ENCODE results near the gene MEN1.

MEN1 gene

DNA sequence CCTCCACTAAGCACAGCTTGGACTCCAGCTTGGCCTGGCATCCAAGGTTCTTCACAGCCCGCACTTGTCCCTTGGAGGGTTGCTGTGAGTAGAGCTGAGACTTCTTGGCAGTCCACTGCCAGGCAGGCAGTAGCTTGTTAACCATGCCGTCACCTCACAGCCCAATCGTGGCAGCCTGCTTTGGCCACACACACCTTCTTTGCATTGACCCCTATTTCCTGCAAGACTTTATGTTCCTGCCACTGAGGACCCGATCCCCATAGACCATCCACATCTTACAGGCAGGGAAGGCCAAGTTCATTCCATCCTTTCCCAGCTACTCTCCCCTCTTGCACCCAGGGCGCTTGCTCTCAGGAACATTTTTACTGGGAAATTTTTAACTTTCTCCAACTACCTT is 48.1 kb downstream of the MEN1 start:
- DNase-seq, result no peak
- ATAC-seq, result no peak

DNA sequence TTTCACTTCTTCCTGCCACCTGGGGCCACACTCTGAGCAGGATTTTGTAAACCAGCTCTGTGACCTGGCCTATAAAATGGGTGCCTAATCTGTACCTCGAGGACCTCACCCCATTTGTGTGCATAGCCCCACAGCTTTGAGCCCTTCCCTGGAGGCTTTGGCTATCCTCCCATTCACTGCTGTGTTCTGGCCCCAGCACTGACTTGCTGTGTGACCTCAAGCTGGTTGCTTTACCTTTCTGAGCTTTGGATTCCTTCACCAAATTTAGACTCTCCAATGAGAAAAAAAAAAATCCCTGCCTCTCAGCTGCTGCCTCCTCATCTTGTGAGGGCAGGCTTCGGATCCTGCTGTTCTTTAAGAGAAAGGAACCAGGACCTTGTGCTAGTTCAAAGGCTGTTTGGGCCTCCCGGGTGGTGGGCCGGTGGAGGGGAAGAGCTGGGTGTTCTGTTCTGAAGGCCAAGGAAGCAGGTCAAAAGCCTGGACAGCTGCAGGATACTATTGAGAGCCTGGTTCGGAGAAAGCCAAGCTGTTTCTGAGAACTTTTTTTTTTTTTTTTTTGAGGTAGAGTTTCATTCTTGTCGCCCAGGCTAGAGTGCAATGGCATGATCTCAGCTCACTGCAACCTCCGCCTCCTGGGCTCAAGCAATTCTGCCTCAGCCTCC is 49.5 kb downstream of the MEN1 start:
- no peak for DNase-seq
- ATAC-seq, result no peak

DNA sequence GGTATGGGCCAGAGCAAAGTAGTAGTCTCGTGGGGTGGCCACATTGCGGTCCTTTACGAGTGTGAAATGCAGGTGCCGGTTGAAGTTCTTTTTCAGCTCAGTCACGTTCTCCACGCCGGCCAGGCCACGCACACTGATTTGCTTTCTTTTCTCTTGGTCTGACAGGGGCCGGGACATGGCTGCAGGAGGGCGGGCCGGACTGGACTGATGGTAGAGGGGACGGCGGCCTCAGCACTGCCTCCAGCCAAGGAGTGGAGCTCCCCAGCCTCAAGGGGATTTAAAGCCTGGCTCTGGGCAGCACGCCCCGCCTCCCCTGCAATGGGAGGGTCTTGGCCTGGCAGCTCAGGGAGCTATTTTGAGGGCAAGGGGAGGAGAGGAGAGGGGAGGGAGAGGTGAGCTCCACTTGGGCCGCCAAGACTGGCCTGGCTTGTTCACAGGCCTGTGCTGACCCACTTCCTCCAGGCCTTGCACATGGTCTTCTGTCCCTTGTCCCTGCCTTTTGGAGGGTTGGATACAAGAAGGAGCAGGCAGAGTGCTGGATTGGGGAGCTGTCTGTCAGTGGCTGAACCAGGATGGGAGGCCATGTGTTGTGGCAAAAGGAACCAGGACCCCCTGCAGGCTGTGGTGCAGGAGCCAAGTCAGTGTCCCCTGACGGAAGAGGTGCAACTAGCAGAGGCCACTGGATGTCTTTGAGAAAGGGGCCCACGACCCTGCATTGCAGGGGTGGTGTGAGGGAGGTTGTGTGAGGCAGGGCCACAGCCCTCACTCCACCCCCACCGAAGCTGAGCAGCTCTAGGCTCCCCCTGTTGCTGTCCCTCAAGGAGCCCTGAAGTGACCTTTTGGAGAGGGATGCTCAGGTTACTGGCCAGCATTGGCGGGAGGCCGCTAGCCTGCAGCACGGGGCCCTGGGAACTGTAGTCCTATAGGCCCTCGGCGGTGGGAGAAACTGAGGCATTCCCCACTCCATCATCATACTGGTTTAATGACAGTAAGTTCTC is 50.3 kb downstream of the MEN1 start, which contains the start of gene PYGM:
Gene PYGM, minus strand, starts transcription at position 253 of the 998 bp plus-strand sequence. Its CDS starts 76 bp downstream, at position 177.
- ATAC-seq (no peak), DNase-seq (no peak)

DNA sequence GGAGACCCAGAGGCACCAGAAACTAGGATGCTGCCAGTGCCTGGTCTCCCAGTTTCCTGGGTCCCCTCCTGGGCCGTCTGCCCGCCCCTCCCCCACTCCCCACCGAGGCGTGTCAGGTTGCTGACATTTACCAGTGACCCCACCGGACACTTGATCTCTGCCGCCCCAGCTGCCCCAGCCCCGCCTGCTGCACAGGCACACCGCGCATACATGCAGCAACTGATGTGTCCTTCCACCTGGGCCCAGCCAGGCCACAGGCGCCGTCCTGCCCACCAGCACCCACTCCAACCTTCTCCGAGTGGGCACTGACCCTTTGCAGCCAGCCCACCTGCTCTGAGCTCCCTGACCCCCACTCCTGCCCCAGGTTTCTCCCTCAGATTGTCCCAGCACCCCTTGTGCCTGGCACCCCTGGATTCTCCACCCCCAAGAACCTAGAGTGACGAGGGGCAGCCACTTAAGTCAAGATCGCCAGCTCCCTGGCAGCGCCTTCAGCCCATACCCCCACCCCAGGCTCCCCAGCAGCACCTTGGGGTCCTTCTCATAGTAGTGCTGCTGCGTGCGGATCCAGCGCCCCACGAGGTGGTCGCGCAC is 51.1 kb downstream of the MEN1 start:
- no peak for ATAC-seq
- no peak for DNase-seq

GRCh38 chr11:64758330-64759079 is 51.8 kb downstream of the MEN1 start:
- ATAC-seq (no peak), DNase-seq (no peak)

DNA sequence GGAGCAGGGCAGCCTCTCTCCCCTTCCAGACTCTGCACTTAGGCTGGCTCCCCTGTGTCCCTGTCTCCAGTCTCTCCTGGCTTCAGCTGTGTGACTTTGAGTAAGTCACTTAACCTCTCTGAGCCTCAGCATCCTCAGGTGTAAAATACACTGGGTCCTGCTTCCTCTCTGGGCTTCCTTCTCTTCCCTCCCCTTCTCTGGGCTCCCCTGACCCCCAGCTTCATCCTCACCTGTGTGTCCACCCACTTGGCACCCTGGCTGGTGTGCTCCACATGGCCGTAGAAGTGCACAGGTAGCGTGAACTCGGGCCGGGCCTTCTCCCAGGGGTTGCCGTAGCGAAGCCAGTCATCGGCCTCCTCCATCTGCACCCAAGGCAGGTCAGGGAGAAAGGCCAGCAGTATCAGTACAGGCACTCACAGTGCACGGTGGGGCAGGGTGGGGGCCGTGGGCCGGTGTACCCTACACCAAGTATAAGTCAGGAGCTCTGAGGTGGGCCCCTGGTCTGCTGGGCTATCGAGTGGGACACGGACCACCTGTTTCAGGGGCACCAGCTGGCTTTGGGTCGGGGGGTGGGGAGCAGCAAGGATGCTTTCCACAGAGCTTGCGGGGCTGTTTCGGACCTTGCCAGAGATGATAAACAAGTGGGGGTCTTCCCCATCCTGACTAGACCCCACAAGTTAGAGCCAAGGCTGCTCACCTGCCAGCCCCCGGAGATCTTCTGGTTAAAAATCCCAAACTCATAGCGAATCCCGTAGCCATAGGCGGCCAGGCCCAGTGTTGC is 52.6 kb downstream of the MEN1 start:
- DNase-seq, result no peak
- ATAC-seq, result no peak

DNA sequence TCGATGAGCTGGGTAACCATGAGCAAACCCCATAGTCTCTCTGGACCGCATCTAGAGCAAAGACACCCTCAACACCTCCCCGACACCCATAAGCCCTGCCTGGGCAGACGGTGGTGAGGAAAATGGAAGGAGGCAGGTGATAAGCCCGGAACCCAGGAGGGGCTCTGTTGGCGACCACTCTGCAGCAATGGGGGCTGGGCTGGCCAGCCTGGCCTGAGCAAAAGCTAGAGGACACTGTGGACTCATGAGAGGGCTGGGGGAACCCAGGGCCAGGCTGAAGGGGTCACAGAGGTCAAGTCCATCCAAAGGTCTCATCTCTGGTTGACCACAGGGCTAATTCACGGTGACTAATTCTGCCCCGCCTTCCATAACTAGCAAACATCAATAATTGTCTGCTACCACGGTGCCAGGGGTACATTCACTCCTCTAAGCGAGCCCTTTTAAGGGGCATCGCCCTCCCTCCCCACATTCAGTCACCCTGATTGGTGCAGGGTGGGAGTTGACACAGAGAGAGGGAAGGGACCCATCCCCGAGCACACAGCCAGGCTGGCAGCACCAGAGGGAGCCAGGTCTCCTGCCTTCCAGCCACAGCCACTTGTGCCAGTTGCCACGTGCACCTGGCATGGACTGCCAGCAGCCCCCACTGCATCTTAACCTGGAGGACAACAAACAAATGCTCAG is 54.5 kb downstream of the MEN1 start:
- DNase-seq (no peak), ATAC-seq (no peak)

DNA sequence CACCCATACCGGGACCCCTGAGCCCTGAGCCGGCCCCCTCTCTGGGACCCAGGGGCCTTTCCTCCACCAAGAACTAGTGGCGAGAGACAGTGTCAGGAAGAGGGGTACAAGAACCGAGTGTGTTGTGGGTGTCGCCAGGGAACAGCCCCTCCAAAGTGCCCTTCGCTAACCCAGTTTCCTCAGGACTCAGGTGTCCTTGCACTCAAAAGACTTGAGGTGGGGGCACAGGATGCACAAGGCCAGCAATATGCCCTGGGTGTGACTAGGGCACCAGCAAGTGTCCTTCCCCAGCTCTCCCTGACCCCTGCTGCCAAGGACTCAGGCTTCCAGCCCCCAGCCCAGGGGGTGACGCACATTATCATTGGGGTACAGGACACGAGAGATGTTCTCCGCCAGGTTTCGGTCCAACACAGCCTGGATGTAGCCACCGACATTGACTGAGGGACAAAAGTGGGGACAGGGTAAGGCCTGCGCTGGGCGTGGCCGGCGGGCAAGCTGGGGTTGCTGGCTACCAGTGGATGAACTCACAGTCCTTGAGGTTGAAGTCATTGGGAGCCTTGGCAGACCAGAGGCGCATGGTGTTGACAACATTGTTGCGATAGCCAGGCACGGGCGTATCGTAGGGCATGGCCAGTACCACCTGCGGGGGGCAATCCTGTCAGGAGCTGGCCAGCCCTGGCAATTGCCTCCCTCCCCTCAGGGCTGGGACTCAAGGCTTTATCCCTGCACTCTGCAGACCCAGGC is 55.3 kb downstream of the MEN1 start:
- ATAC-seq (no peak), DNase-seq (no peak)

DNA sequence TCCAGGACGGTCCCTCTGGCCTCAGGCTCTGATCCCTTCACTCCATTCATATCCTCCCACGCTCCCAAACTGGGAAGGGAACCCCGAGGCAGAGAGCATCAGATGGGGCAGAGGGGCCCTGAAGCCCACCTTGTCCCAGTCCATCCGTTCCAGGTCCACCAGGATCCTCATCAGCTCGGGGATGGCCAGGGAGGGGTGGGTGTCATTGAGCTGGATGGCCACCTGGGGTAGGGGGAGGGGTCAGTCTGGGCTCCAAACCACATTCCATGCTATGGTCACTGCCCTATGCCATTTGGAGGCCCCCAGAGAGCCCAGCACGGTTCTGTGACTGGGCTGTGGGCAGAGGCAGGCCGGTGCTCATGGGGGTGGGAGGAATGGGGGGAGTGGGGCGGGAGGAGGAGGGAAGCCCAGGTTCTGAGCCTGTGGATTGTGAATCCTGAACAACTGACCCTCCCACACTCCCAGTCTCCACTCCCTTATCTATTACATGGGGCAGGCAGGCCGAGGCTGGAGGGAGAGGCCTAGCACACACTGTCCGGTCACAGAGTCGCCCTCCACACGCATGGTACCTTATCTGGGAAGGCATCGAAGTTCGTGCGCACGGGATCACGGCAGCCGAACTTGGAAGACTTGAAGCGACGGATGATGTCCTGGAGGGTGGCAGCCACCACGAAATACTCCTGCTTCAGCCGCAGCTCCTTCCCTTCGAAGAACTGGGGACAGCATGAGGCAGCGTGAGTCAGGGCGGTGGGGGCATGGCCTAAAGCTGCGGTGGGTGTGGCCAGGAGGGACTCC is 56.0 kb downstream of the MEN1 start:
- ATAC-seq (no peak), DNase-seq (no peak)
